ENCODE results near the gene NLRP9. TPM values are rescaled to one million over a fixed set of nuclear protein-coding genes. Genes with fewer than 3 reads are reported as not detected.
"Not testable (repeated sequence)": the region's sequence is repeated elsewhere in the genome, so short reads cannot be mapped to it uniquely, and the experiment has no call there.

Gene NLRP9
- total RNA-seq, 2 donors from 2014 or later, result not detected

GRCh38 chr19:55766466-55766865, 28.3 kb upstream of the NLRP9 start:
- no peak for TF ChIP-seq CTCF (IDR thresholded peaks at IDR 0.05)
- H3K36me3 ChIP-seq, result no peaks in the 10 kb centered on the region
- H3K9me3 ChIP-seq, result no peaks in the 10 kb centered on the region
- DNase-seq (ENCODE audit: low spot score) (no peak), ATAC-seq (ENCODE audit: insufficient number of reproducible peaks, low FRiP score, low read depth) (no peak)
- no peak overlapping the region for H3K27ac ChIP-seq
- no peak overlapping the region for H3K4me3 ChIP-seq
- no peaks in the 10 kb centered on the region for H3K27me3 ChIP-seq (replicated peaks; ENCODE audit: insufficient read depth)
- H3K4me1 ChIP-seq (ENCODE audit: control insufficient read depth in 1 of 2, low read depth in 2 of 2), result no peaks in the 10 kb centered on the region

- not testable (repeated sequence) for DNase-seq (ENCODE audit: low spot score); H3K4me3 ChIP-seq; ATAC-seq (ENCODE audit: insufficient number of reproducible peaks, low FRiP score, low read depth); H3K9me3 ChIP-seq; H3K36me3 ChIP-seq; H3K27ac ChIP-seq; H3K4me1 ChIP-seq (ENCODE audit: control insufficient read depth in 1 of 2, low read depth in 2 of 2); H3K27me3 ChIP-seq (replicated peaks; ENCODE audit: insufficient read depth)
These were observed 20.6 kb upstream of the NLRP9 start, which contains the start of gene RFPL4A for GRCh38 chr19:55758797-55759196. Gene RFPL4A (plus strand): TSS chr19:55759097. CDS start chr19:55761801, 2,704 bp downstream.

- H3K27me3 ChIP-seq (replicated peaks; ENCODE audit: insufficient read depth); DNase-seq (ENCODE audit: low spot score); H3K4me3 ChIP-seq; H3K27ac ChIP-seq; H3K4me1 ChIP-seq (ENCODE audit: control insufficient read depth in 1 of 2, low read depth in 2 of 2); ATAC-seq (ENCODE audit: insufficient number of reproducible peaks, low FRiP score, low read depth); H3K9me3 ChIP-seq; H3K36me3 ChIP-seq: not testable (repeated sequence)
These were observed 18.6 kb upstream of the NLRP9 start for GRCh38 chr19:55756808-55757207.

- TF ChIP-seq CTCF (IDR thresholded peaks at IDR 0.05), result no peak
- Histone ChIP-seq H3K9me3 (no peaks in the 10 kb centered on the region), H3K4me1 (ENCODE audit: control insufficient read depth in 1 of 2, low read depth in 2 of 2) (no peaks in the 10 kb centered on the region), H3K27me3 (replicated peaks; ENCODE audit: insufficient read depth) (no peaks in the 10 kb centered on the region), H3K4me3 (no peak overlapping the region), H3K36me3 (no peaks in the 10 kb centered on the region), H3K27ac (no peak overlapping the region)
- DNase-seq (ENCODE audit: low spot score) (no peak), ATAC-seq (ENCODE audit: insufficient number of reproducible peaks, low FRiP score, low read depth) (no peak)
These were observed 15.2 kb upstream of the NLRP9 start for GRCh38 chr19:55753401-55753800.

GRCh38 chr19:55750715-55751114, 12.5 kb upstream of the NLRP9 start:
- ATAC-seq (ENCODE audit: insufficient number of reproducible peaks, low FRiP score, low read depth) (no peak), DNase-seq (ENCODE audit: low spot score) (no peak)
- Histone ChIP-seq H3K27ac (no peak overlapping the region), H3K27me3 (replicated peaks; ENCODE audit: insufficient read depth) (no peaks in the 10 kb centered on the region), H3K4me1 (ENCODE audit: control insufficient read depth in 1 of 2, low read depth in 2 of 2) (no peaks in the 10 kb centered on the region), H3K9me3 (no peaks in the 10 kb centered on the region), H3K4me3 (no peak overlapping the region), H3K36me3 (no peaks in the 10 kb centered on the region)
- TF ChIP-seq CTCF (IDR thresholded peaks at IDR 0.05), result no peak

- H3K27ac ChIP-seq; ATAC-seq (ENCODE audit: insufficient number of reproducible peaks, low FRiP score, low read depth); H3K36me3 ChIP-seq; H3K4me3 ChIP-seq; H3K27me3 ChIP-seq (replicated peaks; ENCODE audit: insufficient read depth); DNase-seq (ENCODE audit: low spot score); H3K4me1 ChIP-seq (ENCODE audit: control insufficient read depth in 1 of 2, low read depth in 2 of 2); H3K9me3 ChIP-seq: not testable (repeated sequence)
These were observed 7.8 kb downstream of the NLRP9 start for GRCh38 chr19:55730378-55730777.

- DNase-seq (ENCODE audit: low spot score), result no peak
- no peak overlapping the region for H3K4me3 ChIP-seq
- no peak for TF ChIP-seq CTCF (IDR thresholded peaks at IDR 0.05)
- H3K27me3 ChIP-seq (replicated peaks; ENCODE audit: insufficient read depth), result no peaks in the 10 kb centered on the region
- H3K27ac ChIP-seq, result no peak overlapping the region
- H3K36me3 ChIP-seq, result no peaks in the 10 kb centered on the region
- H3K9me3 ChIP-seq, result no peaks in the 10 kb centered on the region
- ATAC-seq (ENCODE audit: insufficient number of reproducible peaks, low FRiP score, low read depth), result no peak
- H3K4me1 ChIP-seq (ENCODE audit: control insufficient read depth in 1 of 2, low read depth in 2 of 2), result no peaks in the 10 kb centered on the region
These were observed 14.7 kb downstream of the NLRP9 start for GRCh38 chr19:55723491-55723890.
